HG02870 (cell line): Measurements from ENCODE around the gene PPWD1.
"Not testable (repeated sequence)": the region's sequence is repeated elsewhere in the genome, so short reads cannot be mapped to it uniquely, and the experiment has no call there.

ENCODE experiments used
- ATAC-seq: cut with Tn5 transposase; IDR thresholded peaks from one replicate; pipeline ENCODE4 v1.9.1; 2021; ENCODE audit warnings: mild to moderate bottlenecking, moderate library complexity; ENCODE audit not compliant: unreplicated experiment

PPWD1 gene

DNA sequence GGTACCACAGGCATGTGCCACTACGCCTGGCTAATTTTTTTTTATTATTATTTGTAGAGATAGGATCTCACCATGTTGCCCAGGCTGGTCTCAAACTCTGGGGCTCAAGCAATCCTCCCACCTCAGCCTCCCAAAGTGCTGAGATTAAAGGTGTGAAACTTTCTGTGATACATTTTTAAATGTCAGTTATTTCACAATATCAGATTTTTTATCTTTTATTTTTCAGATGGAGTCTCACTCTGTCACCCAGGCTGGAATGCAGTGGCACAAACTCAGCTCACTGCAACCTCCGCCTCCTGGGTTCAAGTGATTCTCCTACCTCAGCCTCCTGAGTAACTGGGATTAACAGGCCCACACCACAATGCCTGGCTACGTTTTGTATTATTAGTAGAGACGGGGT, 58.9 kb downstream of the PPWD1 start:
- ATAC-seq = not testable (repeated sequence)

DNA sequence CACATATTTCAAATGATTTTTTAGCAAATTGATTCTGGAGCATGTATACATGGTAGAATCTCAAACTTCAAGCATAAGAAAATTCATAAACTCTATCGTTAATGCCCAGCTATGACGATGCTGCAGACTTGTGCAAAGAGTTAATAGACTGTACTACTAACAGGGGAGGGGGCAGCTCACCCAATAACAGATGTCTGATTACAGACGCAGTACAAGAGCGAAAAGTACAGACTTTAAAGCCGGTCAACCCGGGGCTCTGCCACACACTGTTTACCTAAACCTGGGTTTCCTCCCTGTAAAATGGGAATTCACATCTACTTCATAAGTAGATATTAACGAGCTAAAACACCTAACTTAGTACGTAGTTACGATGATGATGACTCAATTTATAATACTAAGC, 60.4 kb downstream of the PPWD1 start:
- ATAC-seq = no peak

DNA sequence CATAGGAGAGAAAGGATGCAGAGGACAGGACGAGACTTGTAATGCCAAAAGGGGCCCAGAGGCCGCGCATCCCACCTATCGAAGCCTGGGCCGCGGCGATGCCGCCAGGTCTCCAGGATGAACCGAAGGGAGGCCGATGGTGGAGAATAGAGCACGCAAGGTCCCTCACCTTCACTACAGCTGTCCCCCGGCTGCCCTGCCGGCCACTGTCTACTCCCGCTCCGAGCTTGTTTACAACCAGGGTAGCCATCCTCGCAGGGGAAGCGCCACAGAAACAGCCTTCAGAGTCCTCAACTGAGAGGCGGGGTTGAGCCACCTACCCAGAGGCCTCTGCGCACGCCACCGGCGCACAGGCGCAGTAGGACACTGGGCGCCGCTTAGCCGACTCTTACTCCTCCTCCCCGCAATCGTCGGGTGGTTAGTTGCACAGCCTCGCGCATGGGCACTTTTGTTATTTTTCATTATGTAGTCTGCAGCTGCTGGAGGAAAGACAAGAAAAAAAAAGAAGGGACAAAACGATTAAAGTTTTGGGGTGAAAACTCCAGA, 61.0 kb downstream of the PPWD1 start, which contains the start of gene TRIM23:
Gene TRIM23, minus strand, starts transcription at position 309 of the 546 bp plus-strand sequence. Its CDS starts 59 bp downstream, at position 250.
- peak; percentile 93 for ATAC-seq

DNA sequence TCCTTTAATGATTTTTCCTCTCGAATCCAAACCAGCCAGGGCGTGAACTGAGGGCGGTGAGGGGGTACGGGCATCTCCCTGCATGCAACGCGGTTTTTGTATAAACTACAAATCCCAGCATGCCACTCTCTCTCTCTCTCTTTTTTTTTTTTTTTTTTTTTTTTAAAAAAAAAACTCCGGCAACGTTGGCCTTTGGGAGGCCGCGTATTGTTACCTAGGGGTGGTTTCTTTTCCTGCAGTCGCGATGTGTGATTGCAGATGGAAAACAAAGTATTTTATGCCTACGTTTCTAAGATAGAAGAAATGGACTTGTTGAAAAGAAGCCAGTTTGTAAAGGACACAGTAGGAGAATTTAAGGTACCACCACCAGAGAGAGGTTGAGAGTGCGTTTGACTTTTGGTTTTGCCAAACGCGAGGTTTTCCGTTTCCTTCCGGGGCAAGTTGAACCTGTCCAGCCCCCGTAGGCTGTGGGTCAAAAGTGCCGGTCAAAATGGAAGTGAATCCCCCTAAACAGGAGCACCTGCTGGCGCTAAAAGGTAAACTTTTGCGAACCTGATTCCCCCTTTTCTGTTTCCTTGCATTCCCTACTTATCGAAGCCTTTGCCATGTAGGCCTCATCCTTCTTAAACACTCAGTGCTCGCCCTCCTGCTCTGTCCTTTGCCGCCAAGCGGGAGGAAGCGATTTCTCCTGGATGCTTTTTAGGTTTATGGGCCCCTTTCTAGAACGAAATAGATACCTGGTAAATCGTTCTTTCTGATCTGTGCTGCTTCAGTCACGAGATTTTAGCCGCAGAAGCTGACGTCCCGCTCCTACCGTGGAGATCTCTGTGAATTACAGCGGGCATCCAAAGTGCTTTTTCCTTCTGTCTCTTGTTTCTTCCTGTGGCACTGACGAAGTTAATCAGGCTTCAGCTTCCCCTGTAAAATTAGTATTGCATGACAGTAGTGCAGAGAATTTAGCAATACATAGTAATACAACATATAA, 61.8 kb downstream of the PPWD1 start, which contains the start of the genes SHLD3 and TRAPPC13:
Gene SHLD3, plus strand, starts transcription at position 457 of the 985 bp plus-strand sequence. CDS start 4,561 bp downstream, outside the sequence.
Gene TRAPPC13, plus strand, starts transcription at position 457 of the 985 bp plus-strand sequence. Its CDS starts 34 bp downstream, at position 491.
- ATAC-seq = peak; percentile 78

DNA sequence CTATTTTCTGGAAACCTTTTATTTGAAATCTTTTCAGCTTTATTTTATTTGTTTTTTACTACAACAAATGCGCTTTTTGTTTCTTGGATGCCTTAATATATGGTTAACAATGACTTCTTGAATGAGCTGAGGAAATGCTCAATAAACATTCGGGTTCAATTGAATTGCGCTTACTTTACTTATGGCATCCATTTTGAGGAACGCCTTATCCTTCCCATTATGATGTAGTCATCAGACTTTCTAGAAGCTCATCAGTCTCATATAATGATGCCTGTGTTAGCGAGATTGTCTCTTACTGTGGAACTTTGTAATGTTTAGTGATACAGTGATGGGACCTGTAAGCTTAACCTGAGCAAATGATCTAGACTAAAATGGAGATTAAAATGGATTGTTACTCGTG, 62.6 kb downstream of the PPWD1 start:
- ATAC-seq = no peak

DNA sequence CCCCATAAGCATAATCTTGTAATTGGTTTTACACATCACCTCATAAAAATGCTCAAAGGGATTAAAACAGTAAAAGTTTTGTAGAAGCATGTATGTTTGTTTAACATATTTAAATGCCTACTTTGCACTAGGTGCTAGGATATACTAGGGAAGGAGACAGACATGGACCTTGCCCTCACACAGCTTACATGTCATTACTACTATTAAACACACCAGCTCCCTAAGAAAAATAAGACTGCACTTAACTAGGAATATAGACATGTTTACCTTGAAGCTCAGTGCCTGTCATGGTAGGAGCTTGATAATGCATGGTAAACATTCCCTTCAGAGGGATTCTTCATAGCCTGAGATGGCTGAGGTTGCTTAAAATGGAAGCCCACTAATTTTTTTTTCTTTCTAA, 67.9 kb downstream of the PPWD1 start:
- ATAC-seq = no peak
